Natural killer cell treated with Interleukin-12 subunit alpha and Interleukin-12 subunit beta and Interleukin-15 and Interleukin-18, amount 100 ng/mL, for 72 hours (primary cell): ENCODE results near the gene BRI3. TPM values are rescaled to one million over a fixed set of nuclear protein-coding genes. Genes with fewer than 3 reads are reported as not detected.

Source experiments
- ATAC-seq, 2 donors: fragments of 150-1000 bp; cut with Tn5 transposase in 1 of 2; sonication (Bioruptor Pico), chemical (Tn5 transposase) in 1 of 2; 2 replicates each; pipeline ENCODE4 v1.10.0; 2021
- DNase-seq: peaks from one replicate; pipeline ENCODE4 v3.0.0; 2022; ENCODE audit warnings: low spot score
- H3K27ac Mint-ChIP-seq, 2 donors: 1 replicate in 1 of 2; 2 replicates in 1 of 2; pipeline ENCODE4 v1.8.0; 2022; ENCODE audit warnings: mixed read lengths in 2 of 2, mild to moderate bottlenecking in 1 of 2, moderate library complexity in 1 of 2
- H3K27me3 Mint-ChIP-seq, 2 donors: 1 replicate in 1 of 2; 2 replicates in 1 of 2; pipeline ENCODE4 v1.8.0; 2022; ENCODE audit warnings: mixed read lengths in 2 of 2
- H3K36me3 Mint-ChIP-seq: one replicate; pipeline ENCODE4 v1.8.0; 2022; ENCODE audit warnings: mixed read lengths
- H3K4me1 Mint-ChIP-seq, 2 donors: 1 replicate in 1 of 2; 2 replicates in 1 of 2; pipeline ENCODE4 v1.8.0; 2022; ENCODE audit warnings: low read depth in 2 of 2, mixed read lengths in 2 of 2, mild to moderate bottlenecking in 1 of 2
- H3K4me3 Mint-ChIP-seq: one replicate; pipeline ENCODE4 v1.8.0; 2022; ENCODE audit warnings: mixed read lengths
- H3K9me3 Mint-ChIP-seq: 2 replicates; pipeline ENCODE4 v1.8.0; 2022; ENCODE audit warnings: mixed read lengths
- total RNA-seq, 2 donors: library from RNA; stranded (reverse); gene quantifications; one replicate each; pipeline ENCODE4 v1.2.3, GENCODE V29; 2022

The BRI3 gene
- total RNA-seq, result 10 to 100 TPM; 40.3 to 48.6 TPM

DNA sequence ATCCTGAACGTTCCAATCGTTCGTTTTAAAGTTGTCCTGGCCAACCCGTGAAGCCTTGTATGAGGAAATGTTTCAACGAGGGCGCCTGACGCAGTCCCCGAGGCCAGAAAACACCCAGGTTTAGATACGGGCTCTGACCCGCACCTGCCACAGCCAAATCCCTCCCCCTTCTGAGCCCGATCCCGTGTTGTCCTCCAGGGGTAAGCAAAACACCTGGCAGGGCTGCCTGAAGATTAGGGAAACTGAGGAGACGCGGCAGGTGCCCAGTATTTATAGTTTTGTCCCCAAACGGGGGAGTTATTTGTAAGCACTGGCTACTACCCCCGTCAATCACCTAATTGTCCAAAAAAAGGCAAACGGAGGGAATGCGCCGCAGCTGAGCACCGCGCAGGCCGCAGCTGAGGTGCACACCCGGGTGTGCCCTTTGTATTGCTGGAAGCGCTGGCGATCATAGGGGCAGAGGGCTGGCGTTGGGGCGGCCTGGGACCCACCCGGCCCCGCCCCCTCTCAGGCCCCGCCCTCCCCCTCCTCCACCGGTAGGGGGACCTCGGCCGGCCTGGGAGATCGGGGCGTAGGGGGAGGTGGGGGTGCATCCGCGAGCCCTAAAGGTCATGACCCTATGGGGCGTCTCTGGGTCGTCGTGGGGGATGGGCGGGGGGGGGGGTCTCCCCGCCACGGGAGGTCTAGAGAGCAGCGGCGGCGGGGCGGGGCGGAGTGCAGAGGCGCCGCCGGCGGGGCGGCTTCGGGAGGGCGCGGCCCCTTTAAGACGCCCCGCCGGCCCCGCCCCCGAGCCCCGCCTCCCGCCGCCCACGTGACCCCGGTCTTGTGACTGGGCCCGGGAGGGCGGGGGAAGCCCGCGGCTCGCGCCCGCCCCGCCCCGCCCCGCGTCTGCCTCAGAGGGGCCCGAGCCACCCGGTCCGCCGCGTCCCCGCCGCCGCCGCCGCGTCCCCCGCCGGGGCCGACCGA lies at the start of gene BRI3:
Gene BRI3 (plus strand): TSS at position 896 of the 966 bp plus-strand sequence. CDS start 110 bp downstream, outside the sequence.
- Mint-ChIP-seq H3K4me1 (peaks cover 18 to 20% of the 10 kb centered on the region in 2 donors), H3K9me3 (no peaks in the 10 kb centered on the region), H3K27ac (peak within 1 kb of the TSS; percentile 43 to 82)

DNA sequence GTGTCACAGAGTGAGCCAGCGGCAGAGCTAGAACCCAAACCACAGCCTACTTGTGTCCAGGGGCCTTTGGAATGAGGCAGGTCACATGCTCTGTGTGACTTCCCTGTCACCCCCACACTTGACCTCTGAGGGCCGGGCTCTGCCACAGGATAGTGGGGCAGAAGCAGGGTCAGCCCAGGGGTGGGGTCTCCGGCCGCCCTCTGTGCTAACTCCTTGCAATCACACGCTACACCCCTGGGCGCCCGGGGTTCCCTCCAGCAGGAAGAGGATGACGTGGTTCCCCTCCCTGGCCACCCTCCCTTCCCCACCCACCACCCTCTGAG lies 49.3 kb upstream of the BRI3 start:
- Mint-ChIP-seq H3K27me3 (no peaks in the 10 kb centered on the region), H3K4me1 (peaks cover 0 to 4% of the 10 kb centered on the region in 2 donors), H3K4me3 (no peak overlapping the region), H3K27ac (no peak overlapping the region), H3K9me3 (no peaks in the 10 kb centered on the region), H3K36me3 (no peaks in the 10 kb centered on the region)
- ATAC-seq (no peak), DNase-seq (no peak)

More for the DNA sequence above, at the start of gene BRI3:
- ATAC-seq, result peak; percentile 92 to 93
- DNase-seq, result peak; percentile 86
- H3K36me3 Mint-ChIP-seq, result no peaks in the 10 kb centered on the region
- peak within 1 kb of the TSS; percentile 82 for H3K4me3 Mint-ChIP-seq
- no peaks in the 10 kb centered on the region for H3K27me3 Mint-ChIP-seq

GRCh38 chr7:98232799-98233198 lies 48.7 kb upstream of the BRI3 start:
- no peaks in the 10 kb centered on the region for H3K36me3 Mint-ChIP-seq
- no peak overlapping the region for H3K27ac Mint-ChIP-seq
- DNase-seq (no peak), ATAC-seq (no peak)
- no peak overlapping the region for H3K4me3 Mint-ChIP-seq
- no peaks in the 10 kb centered on the region for H3K9me3 Mint-ChIP-seq
- H3K27me3 Mint-ChIP-seq, result no peaks in the 10 kb centered on the region
- peaks cover 0 to 4% of the 10 kb centered on the region in 2 donors for H3K4me1 Mint-ChIP-seq

GRCh38 chr7:98233219-98234070 lies 48.0 kb upstream of the BRI3 start:
- no peak overlapping the region for H3K27ac Mint-ChIP-seq
- H3K4me1 Mint-ChIP-seq, result peaks cover 0 to 4% of the 10 kb centered on the region in 2 donors
- DNase-seq, result no peak
- H3K36me3 Mint-ChIP-seq, result no peaks in the 10 kb centered on the region
- no peaks in the 10 kb centered on the region for H3K9me3 Mint-ChIP-seq
- no peaks in the 10 kb centered on the region for H3K27me3 Mint-ChIP-seq
- ATAC-seq, result no peak
- H3K4me3 Mint-ChIP-seq, result no peak overlapping the region

DNA sequence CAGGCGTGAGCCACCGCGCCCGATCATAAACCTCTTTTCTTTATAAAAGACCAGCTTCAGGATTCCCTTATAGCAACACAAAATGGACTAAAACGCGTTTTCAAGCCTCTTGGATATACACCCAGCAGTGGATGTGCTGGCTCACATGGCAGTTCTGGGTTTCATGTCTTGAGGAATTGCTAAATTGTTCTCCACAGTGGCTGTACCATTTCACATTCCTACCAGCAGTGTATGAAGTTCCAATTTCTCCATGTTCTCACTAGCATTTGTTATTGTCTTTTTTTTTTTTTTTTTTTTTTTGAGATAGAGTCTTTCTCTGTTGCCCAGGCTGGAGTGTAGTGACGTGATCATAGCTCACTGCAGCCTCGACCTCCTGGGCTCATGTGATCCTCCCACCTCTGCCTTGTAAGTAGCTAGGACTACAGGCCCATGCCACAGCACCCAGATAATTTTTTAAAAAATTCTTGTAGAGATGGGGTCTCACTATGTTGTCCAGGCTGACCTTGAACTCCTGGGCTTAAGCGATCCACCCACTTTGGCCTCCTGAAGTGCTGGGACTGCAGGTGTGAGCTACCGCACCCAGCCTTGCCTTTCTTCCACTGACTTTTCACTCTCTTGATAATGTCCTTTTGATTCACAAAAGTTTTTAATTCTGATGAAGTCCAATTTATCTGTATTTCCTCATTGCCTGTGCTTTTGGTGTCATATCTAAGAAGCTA lies 46.9 kb upstream of the BRI3 start:
- Mint-ChIP-seq H3K27me3 (no peaks in the 10 kb centered on the region), H3K27ac (no peak overlapping the region), H3K36me3 (peaks cover 5% of the 10 kb centered on the region), H3K4me3 (no peak overlapping the region), H3K4me1 (peaks cover 0 to 4% of the 10 kb centered on the region in 2 donors), H3K9me3 (no peaks in the 10 kb centered on the region)
- ATAC-seq, result no peak
- DNase-seq, result no peak

DNA sequence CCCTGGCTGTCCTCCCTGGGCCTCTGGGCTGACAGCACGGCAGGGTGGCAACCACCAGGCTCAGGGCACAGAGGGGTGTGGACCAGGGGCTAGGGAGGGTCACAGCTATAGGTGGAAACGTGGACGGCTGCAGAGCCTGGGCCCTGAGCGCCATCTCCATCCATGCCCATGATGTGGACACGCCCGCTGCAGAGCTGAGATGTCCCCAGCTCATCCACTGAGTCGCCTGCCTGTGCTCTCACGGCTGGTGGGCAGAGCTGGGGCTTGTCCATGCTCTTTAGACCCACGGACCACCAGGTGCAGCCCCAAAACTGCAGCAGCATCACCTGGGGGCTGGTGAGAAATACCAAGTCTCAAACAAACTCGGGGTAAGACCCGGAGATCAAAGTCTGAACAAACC lies 45.6 kb upstream of the BRI3 start:
- Mint-ChIP-seq H3K9me3 (no peaks in the 10 kb centered on the region), H3K36me3 (peaks cover 5% of the 10 kb centered on the region), H3K27me3 (no peaks in the 10 kb centered on the region), H3K27ac (no peak overlapping the region), H3K4me3 (no peak overlapping the region), H3K4me1 (no peaks in the 10 kb centered on the region)
- DNase-seq, result no peak
- no peak for ATAC-seq

GRCh38 chr7:98236355-98237185 lies 44.9 kb upstream of the BRI3 start:
- peaks cover 5% of the 10 kb centered on the region for H3K36me3 Mint-ChIP-seq
- H3K4me3 Mint-ChIP-seq, result no peak overlapping the region
- no peak overlapping the region for H3K27ac Mint-ChIP-seq
- H3K9me3 Mint-ChIP-seq, result no peaks in the 10 kb centered on the region
- no peaks in the 10 kb centered on the region for H3K4me1 Mint-ChIP-seq
- no peaks in the 10 kb centered on the region for H3K27me3 Mint-ChIP-seq
- DNase-seq, result no peak
- no peak for ATAC-seq

GRCh38 chr7:98238076-98238475 lies 43.4 kb upstream of the BRI3 start:
- no peak for DNase-seq
- Mint-ChIP-seq H3K27me3 (no peaks in the 10 kb centered on the region), H3K27ac (no peak overlapping the region), H3K36me3 (peaks cover 5% of the 10 kb centered on the region), H3K4me3 (no peak overlapping the region), H3K4me1 (no peaks in the 10 kb centered on the region), H3K9me3 (no peaks in the 10 kb centered on the region)
- ATAC-seq, result no peak

DNA sequence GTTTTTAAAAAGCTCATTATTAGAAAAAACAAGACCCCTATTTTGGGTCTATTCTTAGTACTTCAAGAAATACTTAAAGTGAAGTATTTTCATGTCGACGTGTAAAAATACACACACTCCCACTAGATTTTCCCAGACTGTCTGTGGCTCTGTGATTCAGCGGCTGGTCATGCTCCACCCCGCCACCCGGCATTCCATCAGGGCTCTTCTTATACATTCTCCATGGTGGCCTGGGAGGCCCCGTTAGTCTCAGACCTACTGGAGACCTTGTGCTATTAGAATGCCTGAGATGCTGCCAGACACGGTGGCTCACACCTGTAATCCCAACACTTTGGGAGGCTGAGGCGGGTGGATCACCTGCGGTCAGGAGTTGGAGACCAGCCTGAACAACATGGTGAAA lies 42.5 kb upstream of the BRI3 start:
- H3K27me3 Mint-ChIP-seq, result no peaks in the 10 kb centered on the region
- ATAC-seq, result no peak
- no peaks in the 10 kb centered on the region for H3K4me1 Mint-ChIP-seq
- DNase-seq, result no peak
- H3K27ac Mint-ChIP-seq, result no peak overlapping the region
- H3K9me3 Mint-ChIP-seq, result no peaks in the 10 kb centered on the region
- peaks cover 5% of the 10 kb centered on the region for H3K36me3 Mint-ChIP-seq
- H3K4me3 Mint-ChIP-seq, result no peak overlapping the region

- H3K4me3 Mint-ChIP-seq, result no peak overlapping the region
- peak in 1 of 2 donors; percentile 34 for ATAC-seq
- H3K27ac Mint-ChIP-seq, result no peak overlapping the region
- no peak for DNase-seq
- no peaks in the 10 kb centered on the region for H3K27me3 Mint-ChIP-seq
- no peaks in the 10 kb centered on the region for H3K9me3 Mint-ChIP-seq
- peaks cover 5% of the 10 kb centered on the region for H3K36me3 Mint-ChIP-seq
- no peaks in the 10 kb centered on the region for H3K4me1 Mint-ChIP-seq
These were observed 40.4 kb upstream of the BRI3 start for GRCh38 chr7:98240961-98241673.

DNA sequence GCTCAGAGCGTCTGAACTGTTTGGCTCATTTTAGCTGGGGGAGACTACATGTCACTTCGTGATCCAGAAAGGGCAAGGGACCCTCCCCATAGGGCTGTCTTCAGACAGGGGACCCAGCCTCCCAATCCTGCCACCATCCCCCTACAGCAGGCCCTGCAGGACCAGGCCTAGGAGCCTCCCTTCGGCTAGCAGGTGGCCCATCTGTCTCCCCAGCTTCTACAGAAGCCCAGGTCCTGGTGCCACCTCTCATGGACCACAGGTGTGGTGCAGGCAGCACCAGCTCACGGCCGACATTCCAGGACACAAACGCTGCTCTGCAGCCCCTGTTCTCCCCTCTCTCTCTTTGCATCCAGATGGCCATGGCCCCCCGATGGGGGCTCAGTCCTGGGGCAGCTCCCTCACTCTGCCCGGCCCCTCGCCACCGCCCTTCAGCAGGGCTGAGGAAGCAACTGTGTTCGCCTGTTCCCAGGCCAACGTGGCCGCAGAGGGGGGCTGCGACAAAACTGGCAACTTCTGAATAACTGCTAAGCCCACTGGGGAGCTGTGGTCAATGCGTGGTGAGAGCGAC lies 39.7 kb upstream of the BRI3 start:
- H3K4me1 Mint-ChIP-seq, result no peaks in the 10 kb centered on the region
- DNase-seq, result no peak
- no peak overlapping the region for H3K4me3 Mint-ChIP-seq
- H3K36me3 Mint-ChIP-seq, result peaks cover 5% of the 10 kb centered on the region
- no peaks in the 10 kb centered on the region for H3K27me3 Mint-ChIP-seq
- H3K9me3 Mint-ChIP-seq, result no peaks in the 10 kb centered on the region
- H3K27ac Mint-ChIP-seq, result no peak overlapping the region
- ATAC-seq, result peak in 1 of 2 donors; percentile 4

DNA sequence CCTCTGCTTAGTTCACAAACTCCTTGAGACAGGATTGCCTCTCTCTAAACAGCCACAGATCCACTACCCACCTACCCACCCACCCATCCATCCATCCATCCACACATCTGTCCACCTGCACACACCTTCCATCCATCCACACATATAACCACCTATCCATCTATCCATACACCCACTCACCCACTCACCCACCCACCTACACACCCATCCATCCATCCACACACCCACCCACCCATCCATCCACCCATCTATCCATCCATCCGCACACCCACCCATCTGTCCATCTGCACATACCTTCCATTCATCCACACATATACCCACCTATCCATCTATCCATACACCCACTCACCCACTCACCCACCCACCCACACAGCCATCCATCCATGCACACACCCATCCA lies 39.1 kb upstream of the BRI3 start:
- H3K36me3 Mint-ChIP-seq, result peaks cover 5% of the 10 kb centered on the region
- no peak for ATAC-seq
- no peaks in the 10 kb centered on the region for H3K27me3 Mint-ChIP-seq
- no peak overlapping the region for H3K4me3 Mint-ChIP-seq
- H3K9me3 Mint-ChIP-seq, result no peaks in the 10 kb centered on the region
- no peak overlapping the region for H3K27ac Mint-ChIP-seq
- no peaks in the 10 kb centered on the region for H3K4me1 Mint-ChIP-seq
- DNase-seq, result no peak
